CD4-positive, alpha-beta T cell treated with Interleukin-6 at 100 ng/mL for 8 hours (primary cell): Measurements from ENCODE around the gene MADD.

Experiments used
- DNase-seq: peaks from one replicate; pipeline ENCODE4 v3.0.0-alpha.2; 2020; ENCODE audit warnings: mixed read lengths, low spot score

Gene MADD

GRCh38 chr11:47338396-47339241 is 68.7 kb downstream of the MADD start:
- no peak for DNase-seq

GRCh38 chr11:47340010-47340409 is 70.1 kb downstream of the MADD start:
- DNase-seq = no peak

- DNase-seq = no peak
These were observed 71.2 kb downstream of the MADD start for GRCh38 chr11:47340980-47341775.

GRCh38 chr11:47342036-47342803 is 72.3 kb downstream of the MADD start:
- no peak for DNase-seq

- DNase-seq = no peak
These were observed 72.9 kb downstream of the MADD start for GRCh38 chr11:47342854-47343253.

GRCh38 chr11:47345890-47346563 is 76.1 kb downstream of the MADD start:
- no peak for DNase-seq

DNA sequence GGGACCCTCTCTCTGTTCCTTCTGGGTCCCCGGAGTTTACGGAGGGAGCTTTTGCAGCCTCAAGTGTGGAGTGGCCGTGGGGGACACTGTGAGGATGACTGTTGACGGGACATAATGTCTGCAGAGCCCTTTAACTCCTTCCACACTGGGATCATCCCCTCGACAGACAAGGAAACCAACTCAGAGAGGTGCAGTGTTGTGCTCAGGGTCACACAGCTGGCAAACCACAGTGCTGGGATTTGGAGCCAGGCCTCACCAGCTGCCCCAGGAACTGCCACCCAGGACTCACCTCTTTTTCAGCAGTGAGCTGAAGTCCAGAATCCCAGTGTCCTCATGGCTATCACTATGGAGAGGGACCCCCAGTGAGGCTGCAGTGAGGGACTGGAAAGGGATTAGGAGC is 77.2 kb downstream of the MADD start:
- DNase-seq = no peak

DNA sequence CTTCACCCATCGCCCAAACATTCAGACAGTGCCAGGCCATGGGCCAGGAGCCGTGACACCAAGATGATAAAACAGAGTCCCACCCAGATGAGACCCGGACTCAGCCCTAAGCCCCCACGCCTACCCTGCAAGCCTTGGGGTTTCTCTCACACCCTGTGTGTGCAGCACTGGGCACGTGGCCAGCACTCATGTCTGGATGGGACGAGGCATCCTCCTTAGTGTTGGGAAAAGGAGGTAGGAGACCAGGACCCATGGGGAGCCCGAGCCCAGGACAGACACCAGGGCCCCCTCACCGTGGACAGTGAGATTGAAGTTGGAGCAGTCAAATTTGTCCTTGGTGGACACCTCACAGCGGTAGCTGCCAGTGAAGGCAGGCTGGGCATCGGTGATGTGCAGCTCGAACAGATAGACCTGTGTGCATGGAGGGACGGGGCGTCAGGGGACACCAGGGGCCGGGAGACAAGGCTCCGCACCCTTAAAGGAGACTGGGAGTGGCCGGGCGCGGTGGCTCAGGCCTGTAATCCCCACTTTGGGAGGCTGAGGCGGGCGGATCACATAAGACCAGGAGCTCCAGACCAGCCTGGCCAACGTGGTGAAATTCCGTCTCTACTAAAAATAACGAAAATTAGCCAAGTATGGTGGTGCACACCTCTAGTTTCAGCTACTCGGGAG is 78.3 kb downstream of the MADD start:
- no peak for DNase-seq

GRCh38 chr11:47348859-47349258 is 78.9 kb downstream of the MADD start:
- no peak for DNase-seq

- no peak for DNase-seq
These were observed 79.7 kb downstream of the MADD start for GRCh38 chr11:47349521-47350095.

DNA sequence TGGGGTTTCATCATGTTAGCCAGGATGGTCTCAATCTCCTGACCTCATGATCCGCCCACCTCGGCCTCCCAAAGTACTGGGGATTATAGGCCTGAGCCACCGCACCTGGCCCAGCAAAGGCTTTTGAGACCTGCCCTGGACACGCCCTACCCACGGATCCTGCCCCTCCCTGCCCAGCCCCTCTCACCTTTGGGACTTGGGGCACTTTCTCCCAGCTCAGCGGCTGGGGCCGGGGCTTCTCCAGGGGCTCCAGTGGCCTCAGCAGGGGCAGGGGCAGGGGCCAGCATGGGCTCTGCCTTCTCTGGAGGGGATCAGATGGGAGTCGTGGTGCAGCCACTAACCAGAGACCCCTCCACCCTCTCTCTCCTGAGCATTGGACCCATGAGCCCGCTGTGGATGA is 80.4 kb downstream of the MADD start:
- no peak for DNase-seq

DNA sequence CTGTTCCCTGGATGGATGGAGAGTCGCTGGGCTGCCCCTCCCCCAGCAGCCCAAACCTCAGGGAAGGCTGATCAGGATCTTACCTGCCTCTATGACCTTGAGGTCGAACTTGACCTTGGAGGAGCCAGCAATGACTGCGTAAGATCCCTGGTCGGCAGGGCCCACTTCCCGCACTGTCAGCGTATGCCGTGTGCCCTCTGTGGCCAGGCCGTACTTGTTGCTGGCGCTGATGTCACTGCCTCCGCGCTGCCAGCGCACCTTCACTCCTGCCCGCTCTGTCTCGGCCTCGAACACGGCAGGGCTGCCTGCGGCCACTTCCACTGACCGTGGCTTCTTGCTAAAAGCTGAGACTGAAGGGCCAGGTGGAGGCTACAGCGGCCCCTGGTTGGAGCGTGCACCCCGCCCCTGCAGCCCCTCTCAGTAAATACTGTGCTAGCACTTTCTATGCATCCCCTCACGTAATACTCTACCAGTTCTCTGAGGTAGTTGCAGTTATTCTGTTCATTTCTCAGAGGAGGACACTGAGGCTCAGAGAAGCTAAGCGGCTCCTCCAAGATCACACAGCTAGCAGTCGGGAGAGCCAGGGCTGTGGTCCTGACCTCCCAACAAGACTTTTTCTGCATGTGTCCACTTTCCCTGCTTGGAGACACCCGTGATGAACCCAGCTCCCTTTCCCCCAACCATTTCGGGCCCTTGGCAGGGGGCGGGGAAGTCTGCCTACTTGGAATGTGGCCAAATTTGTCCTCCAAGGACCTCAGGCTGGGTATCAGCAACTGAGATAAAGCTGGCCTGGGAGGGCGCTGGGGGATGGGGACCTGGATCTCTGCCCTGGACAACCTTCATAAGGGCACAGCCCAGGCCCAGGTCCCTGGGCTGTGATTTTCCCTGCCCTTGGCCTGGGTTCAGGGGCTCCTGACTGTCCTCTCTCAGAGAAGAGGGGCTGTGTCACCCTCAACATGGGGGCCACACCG is 81.5 kb downstream of the MADD start:
- DNase-seq = no peak

- DNase-seq = no peak
These were observed 82.6 kb downstream of the MADD start, which contains the start of gene MYBPC3 for GRCh38 chr11:47352556-47352955. Gene MYBPC3 (minus strand): TSS chr11:47352702. CDS start chr11:47352647, 55 bp downstream.

DNA sequence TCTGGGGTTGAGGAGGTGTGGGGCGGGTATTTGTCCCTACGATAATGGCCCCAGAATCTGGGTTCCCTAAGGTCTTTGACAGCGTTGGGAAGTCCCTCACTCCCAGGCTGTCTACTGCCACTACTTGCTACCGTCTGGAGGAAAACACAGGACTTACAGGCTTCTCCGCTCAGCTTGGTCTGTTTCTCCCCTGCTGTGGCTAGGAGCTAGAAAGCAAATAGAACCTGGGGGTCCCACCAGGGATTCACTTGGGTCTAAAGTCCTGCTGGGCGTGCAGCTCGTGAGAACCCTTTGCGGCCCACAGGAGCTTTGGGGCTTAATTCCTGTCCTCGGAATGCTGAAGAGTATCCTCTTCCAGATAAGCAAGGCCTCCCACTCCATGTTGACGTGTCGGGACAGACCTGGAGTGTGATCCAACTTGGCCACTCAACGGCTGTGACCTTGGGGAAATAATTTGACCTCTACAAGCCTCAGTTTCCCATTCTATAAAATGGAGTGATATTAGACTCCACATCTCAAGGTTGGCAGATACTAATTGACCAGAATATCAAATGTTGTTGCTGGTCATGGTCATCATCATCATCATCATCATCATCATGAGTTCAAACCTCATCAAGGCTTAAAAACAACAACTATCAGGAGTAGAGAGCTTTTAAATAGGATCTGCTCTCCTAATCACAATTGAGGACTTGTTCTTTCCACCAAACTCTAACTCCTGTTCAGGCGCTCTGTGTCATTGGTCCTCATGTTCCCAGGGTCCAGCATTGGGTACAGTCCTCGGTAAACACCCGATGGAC is 84.2 kb downstream of the MADD start:
- DNase-seq = no peak

DNA sequence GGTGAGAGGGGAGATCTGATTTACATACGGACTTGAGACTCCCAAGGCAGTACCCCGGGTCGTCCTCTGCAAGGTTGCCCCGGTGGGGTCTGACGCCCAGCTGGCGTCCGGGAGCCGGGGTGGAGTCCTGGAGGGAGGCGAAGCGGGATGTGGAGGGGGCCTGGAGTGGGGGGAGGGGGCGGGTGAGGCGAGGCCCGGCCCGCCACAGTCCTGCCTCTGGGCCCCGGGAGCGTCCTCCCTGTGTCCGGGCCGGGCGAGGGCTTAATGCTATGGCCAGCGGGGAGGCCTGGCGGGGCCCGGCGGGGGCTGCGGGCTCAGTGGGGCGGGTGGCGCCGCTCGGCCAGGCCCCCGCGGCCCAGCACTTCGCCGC is 85.0 kb downstream of the MADD start:
- no peak for DNase-seq

DNA sequence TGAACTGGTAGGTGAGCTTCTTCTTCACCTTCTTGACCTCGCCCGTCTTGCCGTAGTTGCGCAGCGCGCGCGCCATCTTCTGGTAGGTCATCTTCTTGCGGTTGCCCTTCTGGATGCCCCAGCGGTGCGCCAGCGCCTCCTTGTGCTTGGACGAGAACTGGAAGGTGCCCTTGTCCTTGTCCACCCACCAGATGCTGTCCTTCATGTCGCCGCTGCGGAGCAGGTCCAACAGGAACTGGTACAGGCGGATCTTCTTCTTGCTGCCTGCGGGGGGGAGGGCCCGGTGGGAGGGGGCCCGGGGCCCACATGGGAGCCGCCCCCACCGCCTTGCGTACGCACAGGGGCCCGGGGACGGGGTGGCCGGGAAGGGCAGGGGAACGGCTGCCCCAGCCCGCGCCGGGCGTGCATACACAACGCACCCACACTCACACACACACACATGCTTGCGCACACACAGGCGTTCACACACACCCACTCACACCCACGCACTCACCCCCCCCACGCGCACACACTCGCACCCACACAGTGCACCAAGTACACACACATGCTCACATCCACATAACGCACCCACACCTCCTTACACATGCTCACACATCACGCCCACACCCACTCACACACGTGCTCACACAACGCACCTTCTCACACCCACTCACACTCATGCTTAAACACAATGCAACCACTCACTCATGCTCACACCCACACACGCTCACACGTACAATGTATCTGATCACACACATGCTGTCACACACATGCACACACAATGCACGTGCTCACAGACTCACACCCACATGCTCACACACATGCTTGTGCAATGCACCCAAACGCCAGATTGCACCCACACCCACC is 85.6 kb downstream of the MADD start:
- no peak for DNase-seq

DNA sequence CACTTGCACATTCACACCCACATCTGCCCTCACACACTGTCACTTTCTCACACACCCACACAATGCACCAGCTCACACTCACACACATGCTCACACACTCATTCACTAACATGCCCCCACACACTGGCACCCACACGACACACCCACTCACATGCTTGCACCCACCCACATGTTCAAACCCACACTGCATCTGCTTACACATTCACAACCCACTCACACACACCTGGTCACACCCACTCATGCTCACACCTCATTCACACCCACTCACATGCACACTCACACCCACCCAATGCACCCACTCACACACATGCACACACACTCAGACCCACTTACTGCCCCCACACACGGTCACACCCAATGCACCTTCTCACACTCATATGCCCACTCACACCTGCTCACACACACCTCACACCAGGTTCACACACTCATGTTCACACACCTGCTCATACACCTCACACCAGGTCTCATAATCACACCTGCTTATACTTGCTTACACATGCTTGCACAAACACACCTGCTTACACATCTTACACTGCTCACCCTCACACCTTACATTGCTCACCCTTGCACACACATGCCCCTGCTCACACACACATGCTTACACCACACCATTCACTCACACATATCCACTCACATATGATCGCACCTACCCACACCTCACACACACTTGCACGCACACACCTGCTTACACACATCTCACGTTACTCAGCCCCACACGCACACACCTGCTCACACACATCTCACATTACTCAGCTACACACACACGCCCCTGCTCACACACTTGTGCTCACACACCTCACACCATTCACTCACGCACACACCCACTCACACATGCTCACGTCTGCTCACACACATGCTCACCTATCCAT is 86.4 kb downstream of the MADD start:
- no peak for DNase-seq
